ENCODE data around the gene NCKAP5. TPM values are rescaled to one million over a fixed set of nuclear protein-coding genes. Genes with fewer than 3 reads are reported as not detected.

Gene NCKAP5
- total RNA-seq, 6 donors from 2014 or later, result 22.1 to 51.1 (median 41.4) TPM

GRCh38 chr2:133293544-133294353 lies 274.5 kb downstream of the NCKAP5 start:
- no peak for DNase-seq
- no peaks in the 10 kb centered on the region for H3K27me3 ChIP-seq
- H3K4me3 ChIP-seq, result no peak overlapping the region
- H3K36me3 ChIP-seq, result no peaks in the 10 kb centered on the region
- ATAC-seq (ENCODE audit: low FRiP score in 2 of 2), result peak in 1 of 2 donors; percentile 19
- H3K4me1 ChIP-seq, result no peaks in the 10 kb centered on the region
- no peaks in the 10 kb centered on the region for H3K9me3 ChIP-seq
- TF ChIP-seq EP300 (IDR thresholded peaks at IDR 0.05) (no peak), POLR2AphosphoS5 (IDR thresholded peaks at IDR 0.05) (no peak), CTCF (IDR thresholded peaks at IDR 0.05) (no peak)
- no peak overlapping the region for H3K27ac ChIP-seq
- 72% methylated on average over 7 of the region's 7 CpGs for WGBS, 2 donors

GRCh38 chr2:133292259-133292658 lies 276.0 kb downstream of the NCKAP5 start:
- Histone ChIP-seq H3K27me3 (no peaks in the 10 kb centered on the region), H3K4me3 (no peak overlapping the region), H3K27ac (no peak overlapping the region), H3K36me3 (no peaks in the 10 kb centered on the region), H3K9me3 (no peaks in the 10 kb centered on the region), H3K4me1 (no peaks in the 10 kb centered on the region)
- TF ChIP-seq POLR2AphosphoS5 (IDR thresholded peaks at IDR 0.05) (no peak), CTCF (IDR thresholded peaks at IDR 0.05) (no peak), POLR2A (IDR thresholded peaks at IDR 0.05) (no peak), EP300 (IDR thresholded peaks at IDR 0.05) (no peak)
- ATAC-seq (ENCODE audit: low FRiP score in 2 of 2), result no peak
- DNase-seq, result no peak
- 73 to 77% methylated on average over 2 of the region's 2 CpGs for WGBS, 2 donors

- no peak overlapping the region for H3K4me3 ChIP-seq
- DNase-seq, result no peak
- no peaks in the 10 kb centered on the region for H3K9me3 ChIP-seq
- H3K4me1 ChIP-seq, result no peaks in the 10 kb centered on the region
- ATAC-seq (ENCODE audit: low FRiP score in 2 of 2), result no peak
- no peak for TF ChIP-seq POLR2AphosphoS5 (IDR thresholded peaks at IDR 0.05)
- TF ChIP-seq EP300 (IDR thresholded peaks at IDR 0.05), result no peak
- no peak for TF ChIP-seq POLR2A (IDR thresholded peaks at IDR 0.05)
- TF ChIP-seq CTCF (IDR thresholded peaks at IDR 0.05), result no peak
- no peaks in the 10 kb centered on the region for H3K27me3 ChIP-seq
- no peaks in the 10 kb centered on the region for H3K36me3 ChIP-seq
- H3K27ac ChIP-seq, result no peak overlapping the region
- 66 to 81% methylated on average over 2 of the region's 2 CpGs for WGBS, 2 donors
Observed at GRCh38 chr2:133287709-133288108, 280.6 kb downstream of the NCKAP5 start.

GRCh38 chr2:133286326-133286922 lies 281.8 kb downstream of the NCKAP5 start:
- 73 to 90% methylated on average over 1 of the region's 1 CpG for WGBS, 2 donors
- ATAC-seq (ENCODE audit: low FRiP score in 2 of 2) (no peak), DNase-seq (no peak)
- Histone ChIP-seq H3K36me3 (no peaks in the 10 kb centered on the region), H3K27me3 (no peaks in the 10 kb centered on the region), H3K4me3 (no peak overlapping the region), H3K4me1 (no peaks in the 10 kb centered on the region), H3K27ac (peak overlapping the region in 1 of 4 donors; percentile 22), H3K9me3 (no peaks in the 10 kb centered on the region)
- no peak for TF ChIP-seq CTCF (IDR thresholded peaks at IDR 0.05)
- no peak for TF ChIP-seq EP300 (IDR thresholded peaks at IDR 0.05)
- TF ChIP-seq POLR2AphosphoS5 (IDR thresholded peaks at IDR 0.05), result no peak
- TF ChIP-seq POLR2A (IDR thresholded peaks at IDR 0.05), result no peak

Data from upper lobe of left lung (tissue), 6 donors.